VCaP (cell line): Measurements from ENCODE around the gene SPDYE4.
"Not testable (repeated sequence)": the region's sequence is repeated elsewhere in the genome, so short reads cannot be mapped to it uniquely, and the experiment has no call there.

Experiments
- H3K27ac ChIP-seq: fragments of 450-650 bp; 2 replicates; pipeline ENCODE4 v1.5.1; 2017
- TF ChIP-seq, protein P1 (sequence below): fragments of 450-650 bp; conservative IDR thresholded peaks from 2 replicates; pipeline ENCODE4 v1.5.1; 2017; ENCODE audit warnings: mild to moderate bottlenecking, moderate library complexity

The SPDYE4 gene, protein sequence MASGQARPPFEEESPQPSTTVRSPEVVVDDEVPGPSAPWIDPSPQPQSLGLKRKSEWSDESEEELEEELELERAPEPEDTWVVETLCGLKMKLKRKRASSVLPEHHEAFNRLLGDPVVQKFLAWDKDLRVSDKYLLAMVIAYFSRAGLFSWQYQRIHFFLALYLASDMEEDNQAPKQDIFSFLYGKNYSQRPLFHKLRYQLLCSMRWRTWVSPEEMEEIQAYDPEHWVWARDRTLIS

DNA sequence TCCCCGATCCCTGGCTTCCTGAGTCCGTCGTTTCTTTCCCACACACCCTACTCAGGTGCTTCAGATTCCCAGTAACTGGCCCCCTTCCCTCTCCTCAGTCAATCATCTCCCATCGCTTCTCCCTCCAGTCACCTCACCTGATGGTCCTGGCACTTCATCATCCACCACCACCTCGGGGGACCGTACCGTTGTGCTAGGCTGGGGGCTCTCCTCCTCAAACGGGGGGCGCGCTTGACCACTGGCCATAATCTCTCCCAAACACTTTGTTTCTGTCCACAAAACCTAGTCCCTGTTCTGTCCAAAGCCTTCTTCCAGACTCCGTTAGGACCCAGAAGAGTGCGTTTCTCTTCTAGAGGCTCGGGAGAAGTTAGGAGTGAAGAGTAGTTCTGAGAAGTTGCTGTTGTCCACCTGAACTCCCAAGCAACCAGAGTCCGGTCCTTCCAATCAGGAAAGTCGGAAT is at the start of gene SPDYE4:
Gene SPDYE4, minus strand, starts transcription at position 410 of the 460 bp plus-strand sequence. Its CDS starts 164 bp downstream, at position 246.
- no peak within 1 kb of the TSS for H3K27ac ChIP-seq
- TF ChIP-seq, protein P1, sequence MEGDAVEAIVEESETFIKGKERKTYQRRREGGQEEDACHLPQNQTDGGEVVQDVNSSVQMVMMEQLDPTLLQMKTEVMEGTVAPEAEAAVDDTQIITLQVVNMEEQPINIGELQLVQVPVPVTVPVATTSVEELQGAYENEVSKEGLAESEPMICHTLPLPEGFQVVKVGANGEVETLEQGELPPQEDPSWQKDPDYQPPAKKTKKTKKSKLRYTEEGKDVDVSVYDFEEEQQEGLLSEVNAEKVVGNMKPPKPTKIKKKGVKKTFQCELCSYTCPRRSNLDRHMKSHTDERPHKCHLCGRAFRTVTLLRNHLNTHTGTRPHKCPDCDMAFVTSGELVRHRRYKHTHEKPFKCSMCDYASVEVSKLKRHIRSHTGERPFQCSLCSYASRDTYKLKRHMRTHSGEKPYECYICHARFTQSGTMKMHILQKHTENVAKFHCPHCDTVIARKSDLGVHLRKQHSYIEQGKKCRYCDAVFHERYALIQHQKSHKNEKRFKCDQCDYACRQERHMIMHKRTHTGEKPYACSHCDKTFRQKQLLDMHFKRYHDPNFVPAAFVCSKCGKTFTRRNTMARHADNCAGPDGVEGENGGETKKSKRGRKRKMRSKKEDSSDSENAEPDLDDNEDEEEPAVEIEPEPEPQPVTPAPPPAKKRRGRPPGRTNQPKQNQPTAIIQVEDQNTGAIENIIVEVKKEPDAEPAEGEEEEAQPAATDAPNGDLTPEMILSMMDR, result no peak

DNA sequence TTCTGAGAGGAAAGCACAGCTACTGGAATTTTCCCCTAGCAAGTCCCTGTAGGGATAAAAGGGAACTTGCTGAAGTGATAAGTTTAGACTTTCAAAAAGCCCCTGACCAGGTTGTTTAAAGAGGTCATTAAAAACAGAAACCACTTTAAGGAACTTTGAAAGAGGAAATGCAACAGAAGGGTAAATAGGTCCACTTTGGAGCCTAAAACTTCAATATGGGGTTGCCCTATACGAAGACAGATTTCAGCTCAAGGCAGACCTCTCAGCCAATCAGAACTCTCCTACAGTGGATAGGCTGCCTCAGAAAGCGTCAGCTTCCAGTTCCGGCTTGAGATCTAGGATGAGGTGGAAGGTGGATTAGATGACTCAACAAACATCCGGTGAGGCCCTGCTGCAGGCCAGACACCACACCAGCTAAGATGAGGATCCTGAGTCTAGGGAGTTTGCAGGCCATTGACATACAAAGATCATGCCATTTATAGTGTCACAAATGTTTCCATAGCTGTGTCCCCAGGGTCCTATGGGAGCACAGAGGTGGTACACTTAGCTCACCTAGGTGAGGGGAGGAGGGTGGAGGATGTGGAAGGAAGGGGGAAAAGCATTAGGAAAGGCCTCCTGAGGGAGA is 48.7 kb upstream of the SPDYE4 start:
- H3K27ac ChIP-seq, result no peak overlapping the region
- TF ChIP-seq, protein P1, result no peak

DNA sequence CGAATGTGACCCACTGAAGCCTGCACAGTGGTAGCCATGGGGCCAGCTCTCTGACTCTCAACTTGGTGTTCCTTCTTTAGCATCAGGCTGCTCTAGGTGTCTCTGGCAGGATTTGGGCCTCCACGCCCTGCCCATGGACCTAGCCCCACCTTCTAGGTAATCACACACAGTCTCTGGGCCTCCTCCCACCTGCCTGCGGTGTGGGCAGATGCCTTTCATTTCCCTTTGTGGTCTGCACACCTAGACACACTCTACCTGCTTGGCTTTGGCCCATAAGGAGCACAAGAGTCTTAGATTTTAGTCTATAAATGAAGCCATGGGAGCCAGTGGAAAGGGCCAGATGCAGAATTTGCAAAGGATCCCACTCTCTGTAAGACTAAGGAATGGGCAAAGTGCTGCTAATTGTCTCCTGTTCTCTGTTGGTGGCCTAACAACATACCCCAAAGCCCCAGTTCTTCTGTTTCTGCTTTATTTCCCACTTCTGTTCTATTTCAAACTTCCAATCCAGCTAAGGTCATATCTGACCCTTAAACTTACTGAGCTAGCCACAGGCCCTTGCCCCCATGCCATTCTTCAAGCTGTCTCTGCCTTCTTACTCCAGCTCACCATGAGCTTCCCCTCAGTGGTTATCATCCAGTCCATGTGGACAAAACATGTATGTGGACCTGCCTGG is 48.0 kb upstream of the SPDYE4 start:
- H3K27ac ChIP-seq, result no peak overlapping the region

DNA sequence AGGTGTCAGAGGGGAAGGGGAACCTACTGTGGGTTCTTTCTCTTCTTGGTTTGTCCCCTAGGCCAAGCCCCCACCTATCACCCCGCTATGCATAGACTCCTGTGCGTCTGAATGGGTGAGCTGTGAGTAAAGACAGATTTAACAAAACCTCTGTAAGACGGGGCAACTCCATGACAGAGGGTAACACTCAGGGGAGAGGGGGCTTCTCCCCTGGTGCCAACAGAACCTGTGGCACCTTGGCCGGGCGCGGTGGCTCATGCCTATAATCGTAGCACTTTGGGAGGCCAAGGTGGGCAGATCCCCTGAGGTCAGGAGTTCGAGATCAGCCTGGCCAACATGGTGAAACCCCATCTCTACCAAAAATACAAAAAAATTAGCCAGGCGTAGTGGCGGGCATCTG is 47.0 kb upstream of the SPDYE4 start:
- H3K27ac ChIP-seq, result not testable (repeated sequence)

More for the DNA sequence above, 48.0 kb upstream of the SPDYE4 start:
- TF ChIP-seq, protein P1, result no peak

DNA sequence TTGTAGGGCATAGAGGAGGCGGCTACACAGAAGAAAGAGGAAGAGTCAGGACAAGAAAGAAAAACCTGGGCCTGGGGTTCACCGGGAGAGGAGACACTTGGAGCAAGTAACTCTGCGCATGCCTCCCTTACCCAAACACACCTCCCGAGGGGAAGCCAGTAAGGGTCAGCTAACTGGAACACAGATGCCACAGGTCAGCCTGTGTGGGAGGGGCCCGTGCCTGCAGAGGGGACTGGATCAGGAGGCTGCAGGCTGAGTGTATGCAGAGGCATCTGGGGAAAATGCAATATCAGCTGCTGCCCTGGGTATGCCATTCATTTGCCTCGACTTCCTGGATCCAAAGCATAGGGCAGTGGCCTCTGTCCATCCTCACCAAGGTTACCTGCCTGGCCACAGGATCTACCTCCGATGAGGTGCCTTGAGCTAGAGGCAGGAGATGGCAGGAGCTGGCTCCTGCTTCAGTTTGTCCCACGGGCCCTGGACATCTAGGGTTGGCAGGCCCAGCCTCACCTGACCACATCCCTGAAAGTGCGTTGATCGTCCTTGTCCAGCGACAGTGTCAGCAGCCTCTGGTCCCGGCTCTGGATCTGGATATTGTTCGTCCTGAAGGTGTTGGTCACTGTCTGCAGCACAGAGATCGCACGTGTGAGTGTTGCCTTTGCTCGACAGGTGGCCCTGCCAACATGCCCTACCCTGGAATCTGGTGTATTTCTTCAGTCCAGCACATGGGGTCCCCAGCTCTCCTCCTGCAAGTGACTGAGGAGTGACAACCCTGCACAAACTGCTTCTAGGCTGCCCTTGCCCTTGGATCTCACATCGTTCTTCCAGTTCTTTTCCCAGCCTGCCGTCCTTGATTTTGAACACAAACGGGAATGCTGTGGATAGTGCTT is 45.4 kb upstream of the SPDYE4 start:
- no peak overlapping the region for H3K27ac ChIP-seq
- TF ChIP-seq, protein P1, result no peak

DNA sequence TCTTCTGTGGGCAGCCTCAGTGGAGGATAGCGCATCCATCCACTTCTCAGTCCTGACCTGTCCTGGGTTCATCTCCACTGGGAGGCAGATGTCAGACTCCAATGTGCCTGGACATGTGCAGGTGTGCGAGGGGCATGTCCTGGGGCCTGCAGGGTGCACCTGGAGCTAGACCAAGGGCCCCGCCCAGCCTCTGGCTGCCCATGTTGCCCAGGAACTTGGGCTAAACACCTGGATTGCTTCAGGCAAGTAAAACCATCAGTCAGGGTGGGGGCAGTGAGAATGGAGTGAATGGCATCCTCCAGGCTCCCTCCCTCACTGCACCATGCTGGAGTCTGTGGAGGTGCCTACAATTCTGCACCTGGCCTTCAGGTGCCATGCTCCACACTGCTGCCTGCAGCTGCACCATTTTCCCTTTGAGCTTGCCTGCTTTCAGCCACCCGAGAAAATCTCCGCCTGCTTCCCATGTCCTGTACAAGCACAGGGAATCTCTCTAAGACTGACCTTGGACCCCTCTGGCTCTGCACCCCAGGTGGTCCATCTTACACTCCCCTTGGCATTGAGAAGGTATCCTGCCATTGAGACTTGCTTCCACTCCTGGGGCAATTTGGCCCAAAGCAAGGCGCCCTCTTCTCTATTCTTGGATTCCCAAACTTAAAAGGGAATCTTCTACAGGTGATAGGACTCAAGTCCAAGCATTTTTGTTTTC is 42.9 kb upstream of the SPDYE4 start:
- TF ChIP-seq, protein P1, result no peak
- no peak overlapping the region for H3K27ac ChIP-seq

DNA sequence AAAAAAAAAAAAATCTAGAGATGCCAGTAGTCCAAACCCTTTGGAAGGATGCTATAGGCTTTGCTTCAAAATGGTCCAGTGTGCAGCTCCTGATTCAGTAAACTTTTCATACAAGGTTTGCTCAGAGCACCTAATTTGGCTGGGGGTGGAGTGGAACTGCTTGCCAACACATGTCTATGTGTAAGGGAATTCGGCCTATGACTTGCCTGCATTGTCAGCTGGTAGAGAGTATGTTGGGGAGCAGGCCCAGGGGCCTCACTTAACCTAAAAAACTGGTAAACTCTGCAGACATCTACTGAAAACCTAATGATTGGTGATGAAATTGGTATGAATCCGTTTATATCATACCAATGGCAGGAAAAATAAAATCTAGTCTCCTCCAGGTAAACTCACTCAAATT is 42.3 kb upstream of the SPDYE4 start:
- TF ChIP-seq, protein P1, result no peak
- H3K27ac ChIP-seq, result no peak overlapping the region
